Neural cell (in vitro differentiated cells): ENCODE results near the gene FILIP1L. TPM values are rescaled to one million over a fixed set of nuclear protein-coding genes. Genes with fewer than 3 reads are reported as not detected.

Experiments used
- H2AFZ ChIP-seq: fragments of 200-600, 300-800 bp; sonication (generic), shearing (Covaris generic); 2 replicates; pipeline ENCODE4 v1.6.0; 2014; ENCODE audit warnings: low read depth, mild to moderate bottlenecking, antibody characterized with exemption, low read length, moderate library complexity
- H3F3A ChIP-seq: fragments of 200-600 bp; shearing (Covaris generic); 2 replicates; pipeline ENCODE4 v1.6.1; 2016; ENCODE audit warnings: mild to moderate bottlenecking, moderate library complexity, mixed read lengths, antibody characterized with exemption, low read length; ENCODE audit not compliant: insufficient read depth, poor library complexity, severe bottlenecking
- H3K27ac ChIP-seq: fragments of 200-600, 300-800 bp; sonication (generic), shearing (Covaris generic); 2 replicates; pipeline ENCODE4 v1.5.1; 2014; ENCODE audit warnings: mild to moderate bottlenecking, low read length, moderate library complexity
- H3K27me3 ChIP-seq: fragments of 300-800, 200-600 bp; sonication (generic), shearing (Covaris generic); 2 replicates; pipeline ENCODE4 v1.6.0; 2014; ENCODE audit warnings: mild to moderate bottlenecking, low read depth, low read length, moderate library complexity; ENCODE audit not compliant: insufficient read depth
- H3K36me3 ChIP-seq: fragments of 300-800, 200-600 bp; sonication (generic), shearing (Covaris generic); 2 replicates; pipeline ENCODE4 v1.5.1; 2014; ENCODE audit warnings: mild to moderate bottlenecking, antibody characterized with exemption, low read length, moderate library complexity; ENCODE audit not compliant: insufficient read depth
- H3K4me2 ChIP-seq: fragments of 300-800, 200-600 bp; sonication (generic), shearing (Covaris generic); 2 replicates; pipeline ENCODE4 v1.6.0; 2014; ENCODE audit warnings: mild to moderate bottlenecking, low read length
- H3K4me3 ChIP-seq: fragments of 300-800, 200-600 bp; sonication (generic), shearing (Covaris generic); 2 replicates; pipeline ENCODE4 v1.5.1; 2014; ENCODE audit warnings: mild to moderate bottlenecking, low read length, moderate library complexity
- H3K79me2 ChIP-seq: fragments of 200-600 bp; shearing (Covaris generic); replicated peaks from 2 replicates; pipeline ENCODE4 v1.6.0; 2014; ENCODE audit warnings: mild to moderate bottlenecking, low read length, moderate library complexity; ENCODE audit not compliant: insufficient read depth
- H3K9ac ChIP-seq: fragments of 300-800, 200-600 bp; sonication (generic), shearing (Covaris generic); 2 replicates; pipeline ENCODE4 v1.6.1; 2016; ENCODE audit warnings: mild to moderate bottlenecking, low read length, mixed read lengths
- H3K9me2 ChIP-seq: fragments of 200-600 bp; shearing (Covaris generic); 2 replicates; pipeline ENCODE4 v1.6.1; 2016; ENCODE audit warnings: mild to moderate bottlenecking, low read length, mixed read lengths; ENCODE audit not compliant: insufficient read depth
- H3K9me3 ChIP-seq: fragments of 200-600, 300-800 bp; sonication (generic), shearing (Covaris generic); 2 replicates; pipeline ENCODE4 v1.6.1; 2016; ENCODE audit warnings: mild to moderate bottlenecking, mixed run types, low read length, moderate library complexity, mixed read lengths
- H4K20me1 ChIP-seq: fragments of 200-600 bp; shearing (Covaris generic); 2 replicates; pipeline ENCODE4 v1.6.1; 2016; ENCODE audit warnings: mild to moderate bottlenecking, mixed run types; ENCODE audit not compliant: insufficient read depth
- CTCF ChIP-seq: fragments of 450-650 bp; IDR thresholded peaks from 2 replicates; pipeline ENCODE4 v1.5.1; 2014; ENCODE audit warnings: antibody characterized with exemption, mild to moderate bottlenecking, moderate library complexity; ENCODE audit not compliant: poor library complexity, severe bottlenecking
- EP300 ChIP-seq: fragments of 450-650 bp; conservative IDR thresholded peaks from 2 replicates; pipeline ENCODE4 v1.6.1; 2014; ENCODE audit warnings: antibody characterized with exemption, mild to moderate bottlenecking, moderate library complexity; ENCODE audit not compliant: poor library complexity, severe bottlenecking
- EZH2 ChIP-seq: fragments of 200-600, 300-800 bp; shearing (Covaris generic), sonication (generic); IDR thresholded peaks from 2 replicates; pipeline ENCODE4 v1.6.1; 2014; ENCODE audit warnings: antibody characterized with exemption, low read length, borderline replicate concordance, mild to moderate bottlenecking; ENCODE audit not compliant: insufficient read depth, poor library complexity, severe bottlenecking
- MXI1 ChIP-seq: fragments of 450-650 bp; conservative IDR thresholded peaks from 2 replicates; pipeline ENCODE4 v1.6.1; 2014; ENCODE audit warnings: antibody characterized with exemption, mild to moderate bottlenecking; ENCODE audit not compliant: poor library complexity, severe bottlenecking
- POLR2AphosphoS5 ChIP-seq: IDR thresholded peaks from 2 replicates; pipeline ENCODE4 v1.6.1; 2012
- RAD21 ChIP-seq: fragments of 450-650 bp; conservative IDR thresholded peaks from 2 replicates; pipeline ENCODE4 v1.6.1; 2014; ENCODE audit warnings: antibody characterized with exemption, mild to moderate bottlenecking, moderate library complexity
- REST ChIP-seq: IDR thresholded peaks from 2 replicates; pipeline ENCODE4 v1.6.1; 2012; ENCODE audit warnings: borderline replicate concordance
- SMC3 ChIP-seq: fragments of 450-650 bp; conservative IDR thresholded peaks from 2 replicates; pipeline ENCODE4 v1.6.1; 2014; ENCODE audit warnings: antibody characterized with exemption, mild to moderate bottlenecking, moderate library complexity; ENCODE audit not compliant: poor library complexity
- TAF1 ChIP-seq: IDR thresholded peaks from 2 replicates; pipeline ENCODE4 v1.6.1; 2012; ENCODE audit warnings: low read depth
- polyA plus RNA-seq: library from polyadenylated mRNA; depleted of rRNA; stranded (reverse); fragments of >200 nt; gene quantifications from 2 replicates; pipeline ENCODE4 v1.2.3, GENCODE V29; 2014

Gene FILIP1L
- polyA plus RNA-seq, 1 donor from 2014 or later = 0.27 TPM

GRCh38 chr3:100104817-100105413 lies 9.4 kb downstream of the FILIP1L start:
- H3K79me2 ChIP-seq = no peaks in the 10 kb centered on the region
- H3F3A ChIP-seq = no peaks in the 10 kb centered on the region
- no peak overlapping the region for H2AFZ ChIP-seq
- no peaks in the 10 kb centered on the region for H4K20me1 ChIP-seq
- no peaks in the 10 kb centered on the region for H3K9me3 ChIP-seq
- H3K36me3 ChIP-seq = no peaks in the 10 kb centered on the region
- H3K27ac ChIP-seq = no peak overlapping the region
- no peaks in the 10 kb centered on the region for H3K9me2 ChIP-seq
- H3K4me2 ChIP-seq = no peak overlapping the region
- H3K27me3 ChIP-seq = no peaks in the 10 kb centered on the region
- H3K4me3 ChIP-seq = no peak overlapping the region
- no peak overlapping the region for H3K9ac ChIP-seq
- TF ChIP-seq CTCF (no peak), MXI1 (no peak), EZH2 (no peak), SMC3 (no peak), POLR2AphosphoS5 (no peak), REST (no peak), TAF1 (no peak), EP300 (no peak), RAD21 (no peak)

GRCh38 chr3:100104442-100104798 lies 9.9 kb downstream of the FILIP1L start:
- H3K4me3 ChIP-seq = no peak overlapping the region
- H4K20me1 ChIP-seq = no peaks in the 10 kb centered on the region
- no peaks in the 10 kb centered on the region for H3F3A ChIP-seq
- H3K4me2 ChIP-seq = no peak overlapping the region
- no peaks in the 10 kb centered on the region for H3K9me3 ChIP-seq
- no peaks in the 10 kb centered on the region for H3K79me2 ChIP-seq
- no peak for TF ChIP-seq EP300
- TF ChIP-seq MXI1 = no peak
- TF ChIP-seq TAF1 = no peak
- TF ChIP-seq EZH2 = no peak
- TF ChIP-seq SMC3 = no peak
- no peak for TF ChIP-seq POLR2AphosphoS5
- TF ChIP-seq RAD21 = no peak
- TF ChIP-seq CTCF = no peak
- no peak for TF ChIP-seq REST
- H3K9me2 ChIP-seq = no peaks in the 10 kb centered on the region
- no peak overlapping the region for H3K9ac ChIP-seq
- H3K36me3 ChIP-seq = no peaks in the 10 kb centered on the region
- no peak overlapping the region for H3K27ac ChIP-seq
- no peak overlapping the region for H2AFZ ChIP-seq
- no peaks in the 10 kb centered on the region for H3K27me3 ChIP-seq
